Neuronal stem cell (in vitro differentiated cells): Measurements from ENCODE around the gene PCMTD2.
"Not testable (repeated sequence)": the region's sequence is repeated elsewhere in the genome, so short reads cannot be mapped to it uniquely, and the experiment has no call there.

Experiments used
- DNase-seq: peaks from one replicate; pipeline ENCODE4 v3.0.0-alpha.2; 2013; ENCODE audit warnings: low spot score
- H2AFZ ChIP-seq: one replicate; pipeline ENCODE4 v1.6.1; 2013; ENCODE audit warnings: mild to moderate bottlenecking, low read length, inconsistent platforms
- H2AK5ac ChIP-seq: 2 replicates; pipeline ENCODE4 v1.6.1; 2013; ENCODE audit warnings: low read depth, mild to moderate bottlenecking, inconsistent platforms, low read length, moderate library complexity, mixed read lengths
- H2BK120ac ChIP-seq: 2 replicates; pipeline ENCODE4 v1.6.1; 2013; ENCODE audit warnings: low read depth, mild to moderate bottlenecking, inconsistent platforms, low read length, moderate library complexity, mixed read lengths
- H2BK12ac ChIP-seq: one replicate; pipeline ENCODE4 v1.6.1; 2013; ENCODE audit warnings: low read length, inconsistent platforms
- H2BK15ac ChIP-seq: 2 replicates; pipeline ENCODE4 v1.6.1; 2013; ENCODE audit warnings: mild to moderate bottlenecking, low read length, inconsistent platforms, mixed read lengths
- H2BK5ac ChIP-seq: one replicate; pipeline ENCODE4 v1.6.1; 2013; ENCODE audit warnings: inconsistent platforms, mild to moderate bottlenecking, low read length, moderate library complexity
- H3K14ac ChIP-seq: one replicate; pipeline ENCODE4 v1.6.1; 2013; ENCODE audit warnings: low read length, inconsistent platforms
- H3K18ac ChIP-seq: 2 replicates; pipeline ENCODE4 v1.6.1; 2013; ENCODE audit warnings: low read length, inconsistent platforms
- H3K23ac ChIP-seq: 2 replicates; pipeline ENCODE4 v1.6.1; 2013; ENCODE audit warnings: low read depth, mild to moderate bottlenecking, mixed read lengths, low read length, inconsistent platforms; ENCODE audit not compliant: poor library complexity
- H3K27ac ChIP-seq: replicated peaks from 3 replicates; pipeline ENCODE4 v1.5.1; 2013; ENCODE audit warnings: low read length, inconsistent platforms
- H3K27me3 ChIP-seq, 3 experiments: 2 replicates each; pipeline ENCODE4 v1.6.1; 2013; ENCODE audit warnings: low read length in 3 of 3, mild to moderate bottlenecking in 2 of 3, inconsistent platforms in 1 of 3, low read depth in 1 of 3, mixed read lengths in 1 of 3, moderate library complexity in 1 of 3; ENCODE audit not compliant: control insufficient read depth in 3 of 3, insufficient read depth in 3 of 3
- H3K36me3 ChIP-seq, 2 donors: replicated peaks in 1 of 2; 2 replicates each; pipeline ENCODE4 v1.6.1; 2013; ENCODE audit warnings: low read length in 2 of 2; ENCODE audit not compliant: control insufficient read depth in 2 of 2, insufficient read depth in 2 of 2
- H3K4ac ChIP-seq: 2 replicates; pipeline ENCODE4 v1.6.1; 2013; ENCODE audit warnings: inconsistent platforms, mild to moderate bottlenecking, low read length, moderate library complexity
- H3K4me1 ChIP-seq, 2 donors: 1 replicate in 1 of 2; 2 replicates in 1 of 2; pipeline ENCODE4 v1.6.1; 2013; ENCODE audit warnings: low read length in 2 of 2, low read depth in 1 of 2; ENCODE audit not compliant: control insufficient read depth in 2 of 2, insufficient read depth in 1 of 2
- H3K4me2 ChIP-seq: one replicate; pipeline ENCODE4 v1.6.1; 2013; ENCODE audit warnings: mild to moderate bottlenecking, low read length, inconsistent platforms; ENCODE audit not compliant: insufficient read depth, poor library complexity, severe bottlenecking
- H3K4me3 ChIP-seq, 2 donors: 2 replicates each; pipeline ENCODE4 v1.5.1; 2013; ENCODE audit warnings: low read length in 2 of 2, mild to moderate bottlenecking in 2 of 2, inconsistent platforms in 1 of 2, moderate library complexity in 1 of 2
- H3K79me1 ChIP-seq: one replicate; pipeline ENCODE4 v1.6.1; 2013; ENCODE audit warnings: low read depth, mild to moderate bottlenecking, inconsistent platforms, low read length, moderate library complexity
- H3K9ac ChIP-seq: one replicate; pipeline ENCODE4 v1.6.1; 2013; ENCODE audit warnings: mild to moderate bottlenecking, low read depth, low read length, inconsistent platforms; ENCODE audit not compliant: poor library complexity
- H3K9me3 ChIP-seq, 2 donors: replicated peaks in 1 of 2; 2 replicates each; pipeline versions ENCODE3 to v1.6.1; 2013; ENCODE audit warnings: low read length in 2 of 2, mild to moderate bottlenecking in 2 of 2, inconsistent platforms in 1 of 2, low read depth in 1 of 2, mixed read lengths in 1 of 2, moderate library complexity in 1 of 2; ENCODE audit not compliant: control insufficient read depth in 2 of 2, insufficient read depth in 1 of 2
- H4K8ac ChIP-seq: one replicate; pipeline ENCODE4 v1.6.1; 2013; ENCODE audit warnings: low read depth, mild to moderate bottlenecking, inconsistent platforms, low read length, moderate library complexity
- H4K91ac ChIP-seq: one replicate; pipeline ENCODE4 v1.6.1; 2013; ENCODE audit warnings: low read length, low read depth, mild to moderate bottlenecking, inconsistent platforms; ENCODE audit not compliant: poor library complexity
- WGBS, 2 donors: extraction: QIAGEN DNeasy Blood & Tissue Kit; methylation state at CpG; one replicate each; pipeline ENCODE4 v1.1.7; 2013; ENCODE audit warnings: missing lambda C conversion rate in 2 of 2, mixed read lengths in 1 of 2; ENCODE audit not compliant: insufficient read length in 2 of 2, insufficient replicate concordance in 1 of 2; ENCODE audit errors: extremely low coverage in 2 of 2; 5-methylcytosine and 5-hydroxymethylcytosine counted together

PCMTD2 gene

GRCh38 chr20:64303086-64303485, 47.5 kb downstream of the PCMTD2 start:
- not testable (repeated sequence) for H3K27me3 ChIP-seq, H3K9me3 ChIP-seq, H3K18ac ChIP-seq, H3K79me1 ChIP-seq, H2BK12ac ChIP-seq, DNase-seq, H4K91ac ChIP-seq, H3K23ac ChIP-seq, H2BK5ac ChIP-seq, H3K9ac ChIP-seq, H4K8ac ChIP-seq, H3K4me3 ChIP-seq, H3K27ac ChIP-seq, H3K14ac ChIP-seq, H2AFZ ChIP-seq, H3K36me3 ChIP-seq, H3K4me2 ChIP-seq, H2AK5ac ChIP-seq, H3K4me1 ChIP-seq, H3K4ac ChIP-seq, H2BK15ac ChIP-seq, H2BK120ac ChIP-seq
- no CpG with 5 or more reads among the region's 2 CpGs for WGBS, 2 donors

- H2AK5ac ChIP-seq, H3K4me3 ChIP-seq, DNase-seq, H3K9ac ChIP-seq, H3K23ac ChIP-seq, H3K18ac ChIP-seq, H3K79me1 ChIP-seq, H4K8ac ChIP-seq, H2BK15ac ChIP-seq, H2BK12ac ChIP-seq, H2BK5ac ChIP-seq, H3K14ac ChIP-seq, H3K36me3 ChIP-seq, H3K9me3 ChIP-seq, H3K4me2 ChIP-seq, H3K27ac ChIP-seq, H3K4ac ChIP-seq, H3K4me1 ChIP-seq, H4K91ac ChIP-seq, H2AFZ ChIP-seq, H2BK120ac ChIP-seq: not testable (repeated sequence)
- WGBS, 2 donors, result no CpG with 5 or more reads among the region's 1 CpG
- peaks cover 0 to 31% (median 11%) of the 10 kb centered on the region in 3 experiments for H3K27me3 ChIP-seq
These were observed 58.2 kb downstream of the PCMTD2 start for GRCh38 chr20:64313761-64314160.

- H3K27ac ChIP-seq, H3K36me3 ChIP-seq, H2BK15ac ChIP-seq, H3K18ac ChIP-seq, H3K4me1 ChIP-seq, H3K14ac ChIP-seq, H2AK5ac ChIP-seq, DNase-seq, H2BK12ac ChIP-seq, H3K9me3 ChIP-seq, H3K9ac ChIP-seq, H3K23ac ChIP-seq, H3K79me1 ChIP-seq, H2BK120ac ChIP-seq, H3K4me2 ChIP-seq, H4K8ac ChIP-seq, H3K4ac ChIP-seq, H3K4me3 ChIP-seq, H2BK5ac ChIP-seq, H2AFZ ChIP-seq, H4K91ac ChIP-seq: not testable (repeated sequence)
- peaks cover 0 to 31% (median 11%) of the 10 kb centered on the region in 3 experiments for H3K27me3 ChIP-seq
These were observed 59.8 kb downstream of the PCMTD2 start for GRCh38 chr20:64315381-64315780.

- not testable (repeated sequence) for H2AK5ac ChIP-seq, DNase-seq, H3K4ac ChIP-seq, H2BK5ac ChIP-seq, H3K9me3 ChIP-seq, H3K9ac ChIP-seq, H4K91ac ChIP-seq, H3K4me1 ChIP-seq, H3K4me2 ChIP-seq, H3K79me1 ChIP-seq, H3K36me3 ChIP-seq, H3K23ac ChIP-seq, H3K18ac ChIP-seq, H3K4me3 ChIP-seq, H3K27ac ChIP-seq, H4K8ac ChIP-seq, H2AFZ ChIP-seq, H2BK12ac ChIP-seq, H2BK120ac ChIP-seq, H2BK15ac ChIP-seq, H3K14ac ChIP-seq
- peaks cover 0 to 31% (median 11%) of the 10 kb centered on the region in 3 experiments for H3K27me3 ChIP-seq
- no CpG with 5 or more reads among the region's 15 CpGs for WGBS, 2 donors
These were observed 60.3 kb downstream of the PCMTD2 start for GRCh38 chr20:64315884-64316283.
